Activated CD8-positive, alpha-beta T cell treated with anti-CD3 and anti-CD28 coated beads, Interleukin-2, amount 10 ng/mL, durations not matched to agents 7 days and 5 days (primary cell): ENCODE data around the gene VDR. TPM values are rescaled to one million over a fixed set of nuclear protein-coding genes. Genes with fewer than 3 reads are reported as not detected.

ENCODE experiments used
- ATAC-seq: fragments of 150-1000 bp; cut with Tn5 transposase; one replicate; pipeline ENCODE4 v1.10.0; 2021; ENCODE audit warnings: moderate library complexity
- CTCF ChIA-PET: fragments of 350-600 bp; sonication (Branson Sonifier 250); formaldehyde crosslinking; loops from one replicate; lab custom pipeline; 2021; ENCODE audit warnings: antibody characterized with exemption; lab: Charles Lee
- POLR2A ChIA-PET: fragments of 350-600 bp; sonication (Branson Sonifier 250); formaldehyde crosslinking; loops from one replicate; lab custom pipeline; 2021; ENCODE audit warnings: antibody characterized with exemption; lab: Charles Lee
- DNase-seq: peaks from one replicate; pipeline ENCODE4 v3.0.0-alpha.2; 2020
- H3K27ac Mint-ChIP-seq: one replicate; pipeline ENCODE4 v1.8.0; 2021; ENCODE audit warnings: mild to moderate bottlenecking, mixed read lengths
- H3K27me3 Mint-ChIP-seq: one replicate; pipeline ENCODE4 v1.8.0; 2021; ENCODE audit warnings: low read depth, mixed read lengths
- H3K36me3 Mint-ChIP-seq: one replicate; pipeline ENCODE4 v1.8.0; 2021; ENCODE audit warnings: low read depth, mixed read lengths
- H3K4me1 Mint-ChIP-seq: one replicate; pipeline ENCODE4 v1.8.0; 2021; ENCODE audit warnings: low read depth, mixed read lengths
- H3K4me3 Mint-ChIP-seq: one replicate; pipeline ENCODE4 v1.8.0; 2021; ENCODE audit warnings: mild to moderate bottlenecking, mixed read lengths
- H3K9me3 Mint-ChIP-seq: one replicate; pipeline ENCODE4 v1.8.0; 2022; ENCODE audit warnings: mixed read lengths; ENCODE audit not compliant: insufficient read depth
- total RNA-seq, 2 experiments: library from RNA; stranded (reverse); gene quantifications; one replicate each; pipeline ENCODE4 v1.2.3, GENCODE V29; 2021

VDR gene
- total RNA-seq, 2 experiments from 2014 or later: 13.2 to 14.5 TPM

- H3K27ac Mint-ChIP-seq: no peak overlapping the region
Observed at GRCh38 chr12:47921907-47922306, 17.1 kb upstream of the VDR start.

GRCh38 chr12:47920913-47921312 lies 16.1 kb upstream of the VDR start:
- POLR2A ChIA-PET: no interaction called here
- H3K27ac Mint-ChIP-seq: no peak overlapping the region
- H3K4me1 Mint-ChIP-seq: no peaks in the 10 kb centered on the region
- no peak for DNase-seq
- H3K36me3 Mint-ChIP-seq: no peaks in the 10 kb centered on the region
- ATAC-seq: no peak
- CTCF ChIA-PET: interaction anchor here (1.2 kb wide), 1 partner anchor 14 kb away, joined by 3 read pairs; no protein-coding TSS in a partner anchor
- no peak overlapping the region for H3K4me3 Mint-ChIP-seq
- peaks cover 33% of the 10 kb centered on the region for H3K27me3 Mint-ChIP-seq
- H3K9me3 Mint-ChIP-seq: no peaks in the 10 kb centered on the region

More at GRCh38 chr12:47921907-47922306, 17.1 kb upstream of the VDR start:
- Mint-ChIP-seq H3K36me3 (no peaks in the 10 kb centered on the region), H3K4me3 (no peak overlapping the region), H3K4me1 (no peaks in the 10 kb centered on the region), H3K9me3 (no peaks in the 10 kb centered on the region), H3K27me3 (peaks cover 30% of the 10 kb centered on the region)
- ATAC-seq: no peak
- DNase-seq: no peak
- ChIA-PET CTCF (interaction anchor here (0.8 to 1.2 kb wide), 2 partner anchors 15 to 28 kb away, joined by 3 to 4 read pairs; no protein-coding TSS in a partner anchor), POLR2A (interaction anchor here (0.7 kb wide), 1 partner anchor 44 kb away, joined by 3 read pairs; no protein-coding TSS in a partner anchor)

GRCh38 chr12:47913081-47913480 lies 8.3 kb upstream of the VDR start:
- Mint-ChIP-seq H3K27me3 (peaks cover 43% of the 10 kb centered on the region), H3K9me3 (no peaks in the 10 kb centered on the region), H3K36me3 (no peaks in the 10 kb centered on the region), H3K27ac (no peak overlapping the region), H3K4me1 (no peaks in the 10 kb centered on the region), H3K4me3 (no peak overlapping the region)
- ChIA-PET POLR2A (interaction anchor here (0.6 to 1.5 kb wide), 2 partner anchors 8 to 143 kb away, joined by 3 read pairs; partner anchors contain the start of gene VDR), CTCF (interaction anchor here (1.0 to 2.4 kb wide), 5 partner anchors 8 to 252 kb away, joined by 3 to 15 read pairs (median 4); partner anchors contain the start of genes TMEM106C and VDR)
- DNase-seq (no peak), ATAC-seq (no peak)

- Mint-ChIP-seq H3K27ac (no peak overlapping the region), H3K4me3 (no peak overlapping the region), H3K9me3 (no peaks in the 10 kb centered on the region), H3K27me3 (peaks cover 46% of the 10 kb centered on the region), H3K36me3 (no peaks in the 10 kb centered on the region), H3K4me1 (no peaks in the 10 kb centered on the region)
- CTCF ChIA-PET: interaction anchor here (1.0 to 2.4 kb wide), 3 partner anchors 8 to 252 kb away, joined by 3 to 15 read pairs (median 4); partner anchors contain the start of genes TMEM106C and VDR
- no peak for ATAC-seq
- DNase-seq: no peak
- POLR2A ChIA-PET: no interaction called here
Observed at GRCh38 chr12:47912556-47912955, 7.8 kb upstream of the VDR start.

GRCh38 chr12:47910981-47911380 lies 6.2 kb upstream of the VDR start:
- CTCF ChIA-PET: interaction anchor here (0.8 kb wide), 1 partner anchor 52 kb away, joined by 4 read pairs; the partner anchor contains the start of gene TMEM106C
- DNase-seq (no peak), ATAC-seq (no peak)
- H3K4me3 Mint-ChIP-seq: no peak overlapping the region
- no peak overlapping the region for H3K27ac Mint-ChIP-seq
- no peaks in the 10 kb centered on the region for H3K9me3 Mint-ChIP-seq
- POLR2A ChIA-PET: no interaction called here
- H3K27me3 Mint-ChIP-seq: peaks cover 54% of the 10 kb centered on the region
- no peaks in the 10 kb centered on the region for H3K36me3 Mint-ChIP-seq
- H3K4me1 Mint-ChIP-seq: no peaks in the 10 kb centered on the region

- H3K27me3 Mint-ChIP-seq: peaks cover 57% of the 10 kb centered on the region
- ATAC-seq: no peak
- ChIA-PET POLR2A (no interaction called here), CTCF (interaction anchor here (0.8 kb wide), 1 partner anchor 52 kb away, joined by 4 read pairs; the partner anchor contains the start of gene TMEM106C)
- no peak for DNase-seq
- no peak overlapping the region for H3K27ac Mint-ChIP-seq
- no peaks in the 10 kb centered on the region for H3K9me3 Mint-ChIP-seq
- H3K36me3 Mint-ChIP-seq: no peaks in the 10 kb centered on the region
- H3K4me1 Mint-ChIP-seq: peaks cover 5% of the 10 kb centered on the region
- H3K4me3 Mint-ChIP-seq: no peak overlapping the region
Observed at GRCh38 chr12:47910486-47910885, 5.7 kb upstream of the VDR start.

- H3K27ac Mint-ChIP-seq: no peak overlapping the region
- ChIA-PET POLR2A (no interaction called here), CTCF (no interaction called here)
- H3K36me3 Mint-ChIP-seq: no peaks in the 10 kb centered on the region
- no peak for DNase-seq
- H3K27me3 Mint-ChIP-seq: peaks cover 57% of the 10 kb centered on the region
- no peaks in the 10 kb centered on the region for H3K9me3 Mint-ChIP-seq
- H3K4me3 Mint-ChIP-seq: no peak overlapping the region
- peaks cover 6% of the 10 kb centered on the region for H3K4me1 Mint-ChIP-seq
- ATAC-seq: no peak
Observed at GRCh38 chr12:47909839-47910465, 5.2 kb upstream of the VDR start.

GRCh38 chr12:47908738-47909137 lies 3.9 kb upstream of the VDR start:
- ChIA-PET CTCF (no interaction called here), POLR2A (no interaction called here)
- Mint-ChIP-seq H3K27ac (no peak overlapping the region), H3K27me3 (peaks cover 52% of the 10 kb centered on the region), H3K36me3 (no peaks in the 10 kb centered on the region), H3K9me3 (no peaks in the 10 kb centered on the region), H3K4me1 (peaks cover 13% of the 10 kb centered on the region), H3K4me3 (no peak overlapping the region)
- DNase-seq (no peak), ATAC-seq (no peak)

- Mint-ChIP-seq H3K36me3 (no peaks in the 10 kb centered on the region), H3K4me3 (no peak overlapping the region), H3K27me3 (peaks cover 46% of the 10 kb centered on the region), H3K4me1 (peaks cover 21% of the 10 kb centered on the region), H3K9me3 (no peaks in the 10 kb centered on the region), H3K27ac (no peak overlapping the region)
- ChIA-PET POLR2A (no interaction called here), CTCF (no interaction called here)
- no peak for DNase-seq
- ATAC-seq: no peak
Observed at GRCh38 chr12:47907851-47908454, 3.2 kb upstream of the VDR start.

GRCh38 chr12:47903927-47904712 lies 674 bp downstream of the VDR start:
- Mint-ChIP-seq H3K27ac (peak overlapping the region; percentile 69), H3K4me3 (peak overlapping the region; percentile 81), H3K27me3 (peaks cover 30% of the 10 kb centered on the region), H3K9me3 (no peaks in the 10 kb centered on the region), H3K36me3 (peaks cover 10% of the 10 kb centered on the region), H3K4me1 (peaks cover 59% of the 10 kb centered on the region)
- DNase-seq (peak; percentile 76), ATAC-seq (peak; percentile 72)
- CTCF ChIA-PET: interaction anchor here (0.9 to 2.8 kb wide), 28 partner anchors 7 to 262 kb away, joined by 3 to 25 read pairs (median 5); partner anchors contain the start of genes ASB8, SLC48A1 and TMEM106C
- POLR2A ChIA-PET: interaction anchor here (0.7 to 1.9 kb wide), 8 partner anchors 10 to 176 kb away, joined by 3 to 10 read pairs (median 4); no protein-coding TSS in a partner anchor

- Mint-ChIP-seq H3K9me3 (no peaks in the 10 kb centered on the region), H3K4me3 (peak overlapping the region; percentile 81), H3K36me3 (peaks cover 16% of the 10 kb centered on the region), H3K4me1 (peaks cover 67% of the 10 kb centered on the region), H3K27ac (peak overlapping the region; percentile 66), H3K27me3 (peaks cover 24% of the 10 kb centered on the region)
- ChIA-PET CTCF (interaction anchor here (1.0 to 2.3 kb wide), 4 partner anchors 9 to 60 kb away, joined by 3 to 9 read pairs (median 5); partner anchors contain the start of gene TMEM106C), POLR2A (no interaction called here)
- no peak for DNase-seq
- no peak for ATAC-seq
Observed at GRCh38 chr12:47903151-47903611, 1.6 kb downstream of the VDR start.
